ENCODE data around the gene PDE4B.

The PDE4B gene

GRCh38 chr1:66237042-66237441, 444.3 kb downstream of the PDE4B start:
- TF ChIP-seq, protein P1, sequence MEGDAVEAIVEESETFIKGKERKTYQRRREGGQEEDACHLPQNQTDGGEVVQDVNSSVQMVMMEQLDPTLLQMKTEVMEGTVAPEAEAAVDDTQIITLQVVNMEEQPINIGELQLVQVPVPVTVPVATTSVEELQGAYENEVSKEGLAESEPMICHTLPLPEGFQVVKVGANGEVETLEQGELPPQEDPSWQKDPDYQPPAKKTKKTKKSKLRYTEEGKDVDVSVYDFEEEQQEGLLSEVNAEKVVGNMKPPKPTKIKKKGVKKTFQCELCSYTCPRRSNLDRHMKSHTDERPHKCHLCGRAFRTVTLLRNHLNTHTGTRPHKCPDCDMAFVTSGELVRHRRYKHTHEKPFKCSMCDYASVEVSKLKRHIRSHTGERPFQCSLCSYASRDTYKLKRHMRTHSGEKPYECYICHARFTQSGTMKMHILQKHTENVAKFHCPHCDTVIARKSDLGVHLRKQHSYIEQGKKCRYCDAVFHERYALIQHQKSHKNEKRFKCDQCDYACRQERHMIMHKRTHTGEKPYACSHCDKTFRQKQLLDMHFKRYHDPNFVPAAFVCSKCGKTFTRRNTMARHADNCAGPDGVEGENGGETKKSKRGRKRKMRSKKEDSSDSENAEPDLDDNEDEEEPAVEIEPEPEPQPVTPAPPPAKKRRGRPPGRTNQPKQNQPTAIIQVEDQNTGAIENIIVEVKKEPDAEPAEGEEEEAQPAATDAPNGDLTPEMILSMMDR (IDR thresholded peaks at IDR 0.05): no peak

DNA sequence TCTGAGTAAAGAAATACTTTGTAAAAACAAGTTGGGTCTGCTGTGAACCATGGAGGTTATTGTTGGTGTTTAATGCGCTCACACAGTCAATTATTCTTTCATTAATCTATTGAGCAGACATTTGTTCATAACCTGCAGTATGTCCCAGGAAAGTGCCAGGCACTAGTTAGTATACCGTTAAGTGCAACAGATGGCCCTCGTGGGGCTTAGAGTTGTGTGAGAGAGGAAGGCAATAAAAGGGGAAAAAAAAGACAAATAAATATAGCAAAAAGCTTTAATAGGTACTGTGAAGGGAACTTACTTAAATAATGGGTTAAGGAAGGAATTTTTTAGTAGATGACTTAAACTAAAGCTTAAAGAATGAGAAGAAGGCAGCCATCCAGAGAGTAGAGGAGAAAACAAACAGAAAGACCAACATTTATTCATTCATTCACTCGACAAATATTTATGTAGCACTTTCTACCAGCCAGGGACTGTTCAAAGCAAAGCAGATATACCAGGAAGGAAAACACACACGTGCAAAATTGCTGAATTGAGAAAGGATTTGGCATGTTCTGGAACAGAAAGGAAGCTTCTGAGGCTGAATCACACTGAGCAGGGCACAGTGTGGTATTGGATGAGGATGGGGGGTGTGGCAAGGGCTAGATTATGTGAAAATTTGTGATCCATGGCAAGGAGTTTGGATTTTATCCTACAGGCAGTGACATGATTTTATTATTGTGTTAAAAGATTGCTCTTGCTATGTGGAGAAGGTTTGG, 445.2 kb downstream of the PDE4B start:
- TF ChIP-seq, protein P1 (IDR thresholded peaks at IDR 0.05): no peak

DNA sequence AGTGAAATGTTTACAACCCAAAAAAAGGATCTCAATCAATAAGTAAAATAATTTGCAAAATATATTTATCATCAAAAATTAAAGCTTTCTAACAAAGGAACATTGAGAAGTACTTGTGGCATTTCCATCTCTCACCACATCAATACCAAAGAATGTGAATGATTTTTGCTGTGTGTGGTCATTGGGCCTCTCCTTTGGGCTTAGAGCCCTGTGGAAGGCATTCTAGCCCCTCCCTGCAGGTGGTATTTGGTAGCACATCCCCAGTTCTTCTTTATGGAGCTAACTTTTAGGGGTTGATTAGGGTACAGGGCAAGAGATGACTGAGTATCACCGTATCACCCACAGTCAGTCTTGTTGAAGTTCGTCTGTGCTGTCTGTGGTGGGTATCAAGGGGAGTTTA, 447.1 kb downstream of the PDE4B start:
- TF ChIP-seq, protein P1 (IDR thresholded peaks at IDR 0.05): no peak

DNA sequence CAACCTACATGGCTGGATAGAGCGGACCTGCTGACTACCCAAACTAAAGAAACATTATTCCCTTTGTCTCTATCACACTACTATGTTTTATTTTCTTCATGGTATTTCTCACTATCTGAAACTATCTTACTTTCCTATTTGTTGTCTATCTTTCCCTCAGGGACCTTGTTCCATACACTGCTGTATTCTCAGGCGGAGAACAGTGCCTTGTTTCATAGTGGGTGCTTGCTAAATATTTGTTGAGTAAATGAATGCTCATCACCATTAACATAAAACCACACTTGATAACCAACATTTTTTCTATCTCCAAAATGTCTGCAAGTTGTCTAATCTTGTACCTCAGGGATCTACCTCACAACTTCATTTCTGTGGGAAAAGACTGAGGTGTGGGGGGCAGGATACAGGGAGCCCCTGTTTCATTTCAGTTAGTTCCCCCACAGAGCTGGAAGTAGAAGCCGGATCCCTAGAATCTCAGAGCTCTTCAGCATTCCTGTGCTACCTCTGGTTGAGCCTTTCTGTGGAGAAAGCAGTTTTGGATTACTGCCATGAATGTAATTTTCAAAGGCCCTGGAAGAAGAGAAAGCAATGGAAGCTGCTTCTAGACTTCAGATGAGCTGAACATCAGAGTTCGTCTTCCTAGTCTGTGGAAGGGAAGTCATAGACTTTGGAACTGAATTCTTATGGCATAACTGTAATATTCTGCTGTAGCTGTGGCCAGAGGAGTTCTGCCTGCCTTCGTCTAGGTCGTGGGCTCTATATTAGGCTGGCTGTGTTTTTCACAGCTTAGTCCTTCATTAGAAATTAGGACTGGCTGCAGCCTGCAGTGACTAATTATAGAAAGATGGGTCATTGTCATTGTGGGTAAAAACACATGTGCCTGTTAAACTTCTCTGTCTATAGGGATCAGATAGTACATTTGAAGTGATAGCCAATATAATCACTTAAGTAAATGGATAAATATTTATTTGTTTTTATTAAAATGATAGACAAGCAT, 448.1 kb downstream of the PDE4B start:
- TF ChIP-seq, protein P1 (IDR thresholded peaks at IDR 0.05): no peak

DNA sequence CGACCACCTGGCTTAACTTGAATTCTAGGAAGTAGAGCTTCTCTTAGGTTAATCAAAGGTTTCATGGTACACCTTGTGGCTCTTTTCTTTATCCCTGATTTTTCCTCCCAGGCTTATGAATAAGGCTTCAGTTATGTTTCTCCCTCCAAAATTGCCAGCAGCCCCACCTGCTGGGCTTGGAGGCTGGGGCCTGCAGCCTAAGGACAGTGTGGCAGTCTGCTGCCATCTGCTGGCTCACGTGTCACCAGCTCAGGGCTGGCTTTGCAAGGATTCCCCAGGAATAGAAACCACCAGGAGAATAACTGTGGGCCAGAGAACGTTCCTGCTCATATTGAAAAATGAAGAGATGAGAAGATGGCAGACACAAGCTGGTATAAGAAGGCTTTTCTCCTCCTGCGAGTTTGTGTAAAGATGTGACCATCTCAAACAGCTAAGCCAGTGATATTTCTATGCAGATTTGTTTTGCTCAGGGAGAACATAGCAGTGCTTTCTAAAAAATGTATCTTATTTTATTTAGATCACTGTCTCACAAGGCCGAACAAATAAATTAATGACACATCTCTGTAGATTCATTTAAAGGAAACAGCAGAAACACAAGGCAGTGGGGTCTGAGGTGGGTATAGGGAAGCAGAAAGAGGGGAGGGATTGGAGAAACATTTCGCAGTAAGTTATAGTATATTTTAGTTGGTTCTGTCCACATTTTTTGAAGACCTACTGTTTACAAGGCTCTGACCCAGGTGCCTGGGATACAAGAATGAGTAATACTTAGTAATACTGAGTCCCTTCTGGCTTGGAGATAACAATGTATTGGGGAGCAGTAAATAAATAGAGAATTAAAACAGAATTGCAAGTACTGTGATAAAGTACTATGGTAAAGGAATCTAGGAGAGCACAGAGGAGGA, 450.2 kb downstream of the PDE4B start:
- TF ChIP-seq, protein P1 (IDR thresholded peaks at IDR 0.05): peak; percentile 100

DNA sequence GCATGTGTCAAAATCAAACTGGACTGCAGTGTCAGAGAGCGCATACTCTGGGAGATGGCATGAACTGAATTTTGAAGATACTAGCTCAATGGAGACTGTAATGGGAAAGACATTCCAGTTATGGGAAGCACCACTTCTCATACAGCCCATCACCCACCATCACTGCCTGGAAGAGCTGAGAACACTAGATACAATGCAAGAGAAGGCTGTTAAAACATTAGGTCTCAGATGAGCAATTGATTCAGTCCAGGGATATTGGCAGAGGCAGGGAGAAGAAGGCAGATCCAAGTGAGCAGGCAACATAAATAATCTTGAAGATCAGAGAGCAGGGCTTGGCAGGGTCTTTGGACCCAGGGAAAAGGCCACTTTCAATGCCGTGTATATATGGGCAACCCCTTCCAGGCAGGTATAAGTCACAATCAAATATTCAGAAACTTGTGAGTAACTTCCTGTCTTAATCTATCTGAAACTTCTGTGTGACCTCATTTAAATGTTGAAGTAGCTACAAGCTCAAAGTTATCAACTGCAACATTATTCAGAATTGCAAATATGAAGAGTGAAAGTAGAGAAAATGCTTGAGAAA, 450.9 kb downstream of the PDE4B start:
- TF ChIP-seq, protein P1 (IDR thresholded peaks at IDR 0.05): no peak

Data from LNCAP (cell line).